Thymus (tissue), 11 donors: ENCODE data around the gene RAB27B. TPM values are rescaled to one million over a fixed set of nuclear protein-coding genes. Genes with fewer than 3 reads are reported as not detected.

Experiments
- DNase-seq, 9 donors: peaks; one replicate each; pipeline ENCODE4 v3.0.0-alpha.2; 2013; ENCODE audit warnings: low spot score in 9 of 9, low read depth in 6 of 9, missing footprints in 1 of 9
- H3K27ac ChIP-seq, 2 donors: one replicate each; pipeline ENCODE4 v1.5.1; 2013; ENCODE audit warnings: control low read depth in 1 of 2, low read depth in 1 of 2, low read length in 1 of 2, mild to moderate bottlenecking in 1 of 2, moderate library complexity in 1 of 2
- H3K27me3 ChIP-seq, 2 donors: one replicate each; pipeline ENCODE4 v1.5.1; 2013; ENCODE audit warnings: low read length in 1 of 2; ENCODE audit not compliant: control insufficient read depth in 2 of 2, insufficient read depth in 1 of 2
- H3K36me3 ChIP-seq, 2 donors: one replicate each; pipeline ENCODE4 v1.5.1; 2013; ENCODE audit warnings: low read length in 1 of 2, mild to moderate bottlenecking in 1 of 2, moderate library complexity in 1 of 2; ENCODE audit not compliant: control insufficient read depth in 2 of 2, insufficient read depth in 2 of 2
- H3K4me1 ChIP-seq, 2 donors: one replicate each; pipeline ENCODE4 v1.5.1; 2013; ENCODE audit warnings: low read length in 2 of 2; ENCODE audit not compliant: control insufficient read depth in 2 of 2, insufficient read depth in 2 of 2
- H3K4me3 ChIP-seq, 2 donors: one replicate each; pipeline ENCODE4 v1.5.1; 2013; ENCODE audit warnings: low read length in 2 of 2, control low read depth in 1 of 2, mild to moderate bottlenecking in 1 of 2
- H3K9me3 ChIP-seq, 2 donors: one replicate each; pipeline ENCODE4 v1.5.1; 2013; ENCODE audit warnings: low read length in 1 of 2, mild to moderate bottlenecking in 1 of 2; ENCODE audit not compliant: control insufficient read depth in 2 of 2, insufficient read depth in 1 of 2
- WGBS: extraction: QIAGEN DNeasy Blood & Tissue Kit; methylation state at CpG from one replicate; pipeline ENCODE4 v1.1.7; 2013; 5-methylcytosine and 5-hydroxymethylcytosine counted together
- polyA plus RNA-seq: library from polyadenylated mRNA; stranded (reverse); fragments of 200-250 nt; gene quantifications from one replicate; pipeline ENCODE4 v1.2.3, GENCODE V29; 2013
- total RNA-seq: library from RNA; stranded (reverse); fragments of 120-200 nt; gene quantifications from one replicate; pipeline ENCODE4 v1.2.4, GENCODE V29; 2013
- donor health status: healthy.

RAB27B gene
- total and polyA plus RNA-seq, 2 donors, result 1.5 to 1.7 TPM

DNA sequence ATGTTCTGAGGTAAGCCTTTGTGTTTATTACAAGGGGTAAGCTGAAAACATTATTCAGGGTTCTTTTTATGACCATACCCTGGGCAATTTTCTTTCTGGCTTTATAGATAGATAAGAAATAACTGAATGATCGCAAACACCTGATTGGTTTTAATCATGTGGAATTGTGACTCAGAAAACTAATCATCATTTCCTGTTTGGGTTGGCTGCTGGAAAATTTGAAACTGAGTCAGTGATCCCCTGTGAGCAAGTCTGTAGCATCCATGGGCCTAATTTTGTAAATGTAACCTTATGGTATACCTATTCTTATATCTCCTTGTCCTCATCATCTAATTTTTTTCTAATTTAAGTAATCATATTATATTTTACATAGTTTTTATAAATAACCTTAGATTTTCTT lies 96.7 kb downstream of the RAB27B start:
- H3K27ac ChIP-seq, result no peak overlapping the region
- no peaks in the 10 kb centered on the region for H3K36me3 ChIP-seq
- H3K4me3 ChIP-seq, result no peak overlapping the region
- no peaks in the 10 kb centered on the region for H3K4me1 ChIP-seq
- 99% methylated on average over 1 of the region's 1 CpG for WGBS
- H3K27me3 ChIP-seq, result no peaks in the 10 kb centered on the region
- no peak for DNase-seq
- H3K9me3 ChIP-seq, result no peaks in the 10 kb centered on the region

DNA sequence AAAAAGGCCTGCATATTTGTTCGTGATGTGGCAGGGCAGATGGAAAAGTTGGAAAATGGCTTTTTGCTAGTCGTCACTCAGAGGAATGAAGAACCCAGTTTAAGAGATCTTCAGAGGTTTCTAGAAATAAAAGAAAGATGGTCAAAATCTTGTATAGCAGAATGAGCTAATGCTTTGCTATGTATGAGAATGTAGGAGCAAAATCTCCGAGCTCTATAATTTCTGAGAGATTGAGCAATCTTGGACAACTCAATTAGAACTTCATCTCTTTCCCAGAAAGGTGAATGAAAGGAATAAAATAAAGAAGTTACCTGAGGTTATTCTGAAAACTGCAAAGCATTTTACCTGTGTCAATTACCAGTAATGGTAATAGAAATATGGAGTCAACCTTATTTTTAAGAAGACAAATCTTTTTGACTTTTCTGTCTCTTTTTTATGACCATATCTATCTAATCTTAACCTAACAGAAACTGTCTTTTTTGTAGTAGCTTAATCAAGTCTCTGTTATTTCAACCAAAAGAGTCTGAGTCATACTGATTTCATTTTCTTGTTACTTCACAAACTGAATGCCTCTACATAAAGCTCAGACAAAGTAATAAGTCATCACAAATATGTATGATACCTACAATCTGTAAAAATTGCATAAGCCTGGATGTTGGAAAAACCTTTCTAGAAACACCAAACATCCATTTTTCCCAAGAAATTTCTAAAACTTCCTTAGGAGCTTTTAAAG lies 98.5 kb downstream of the RAB27B start:
- H3K9me3 ChIP-seq, result no peaks in the 10 kb centered on the region
- no peaks in the 10 kb centered on the region for H3K36me3 ChIP-seq
- H3K27me3 ChIP-seq, result no peaks in the 10 kb centered on the region
- H3K4me1 ChIP-seq, result no peaks in the 10 kb centered on the region
- no peak overlapping the region for H3K4me3 ChIP-seq
- no peak for DNase-seq
- H3K27ac ChIP-seq, result no peak overlapping the region
- 95% methylated on average over 3 of the region's 3 CpGs for WGBS

DNA sequence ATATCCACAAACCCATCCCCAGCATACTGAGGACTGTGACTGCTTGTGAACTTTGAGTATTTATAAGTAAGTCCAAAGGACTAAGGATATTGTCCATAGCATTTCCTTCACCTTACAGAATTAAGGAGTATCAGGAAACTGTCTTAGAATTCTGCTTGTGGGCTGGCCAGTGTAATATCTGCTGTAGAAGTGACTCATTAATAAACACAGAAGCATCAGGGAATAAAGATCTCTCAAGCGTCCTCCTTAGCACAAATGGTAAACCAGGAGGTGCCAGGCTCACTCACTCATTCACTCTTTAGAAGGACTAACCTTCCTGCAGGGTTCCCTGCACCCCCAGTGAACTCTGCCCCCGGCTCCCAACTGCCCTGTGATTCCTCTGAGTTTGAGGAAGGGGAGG lies 100.0 kb downstream of the RAB27B start:
- WGBS, result over 99% methylated on average over 2 of the region's 2 CpGs
- no peaks in the 10 kb centered on the region for H3K9me3 ChIP-seq
- no peaks in the 10 kb centered on the region for H3K4me1 ChIP-seq

DNA sequence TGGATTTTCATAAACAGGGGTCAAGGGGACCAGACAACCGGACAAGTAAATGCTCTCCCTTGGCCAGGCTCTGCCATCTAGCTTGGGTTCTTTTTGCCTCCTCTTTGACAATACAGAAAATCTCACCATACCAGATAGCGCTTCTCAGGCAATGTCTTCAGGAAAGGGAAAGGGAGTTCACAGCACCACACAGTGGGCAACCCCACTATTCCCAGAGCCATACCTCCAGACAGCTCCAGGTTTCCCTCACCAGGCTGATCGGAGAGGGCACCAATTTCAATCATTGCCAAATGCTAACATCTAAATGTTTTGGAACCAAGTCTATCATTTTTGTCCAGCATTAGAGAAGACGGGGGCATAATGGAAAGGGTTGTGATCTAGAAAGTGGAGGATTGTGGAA lies 102.9 kb downstream of the RAB27B start:
- H3K27me3 ChIP-seq, result no peaks in the 10 kb centered on the region
- H3K4me1 ChIP-seq, result no peaks in the 10 kb centered on the region
- H3K9me3 ChIP-seq, result no peaks in the 10 kb centered on the region
- no peak overlapping the region for H3K4me3 ChIP-seq
- no peaks in the 10 kb centered on the region for H3K36me3 ChIP-seq
- WGBS, result 98% methylated on average over 4 of the region's 4 CpGs
- DNase-seq, result no peak
- H3K27ac ChIP-seq, result no peak overlapping the region

More for the DNA sequence above, 100.0 kb downstream of the RAB27B start:
- DNase-seq, result no peak
- H3K4me3 ChIP-seq, result no peak overlapping the region
- H3K27me3 ChIP-seq, result no peaks in the 10 kb centered on the region
- H3K27ac ChIP-seq, result no peak overlapping the region
- no peaks in the 10 kb centered on the region for H3K36me3 ChIP-seq

DNA sequence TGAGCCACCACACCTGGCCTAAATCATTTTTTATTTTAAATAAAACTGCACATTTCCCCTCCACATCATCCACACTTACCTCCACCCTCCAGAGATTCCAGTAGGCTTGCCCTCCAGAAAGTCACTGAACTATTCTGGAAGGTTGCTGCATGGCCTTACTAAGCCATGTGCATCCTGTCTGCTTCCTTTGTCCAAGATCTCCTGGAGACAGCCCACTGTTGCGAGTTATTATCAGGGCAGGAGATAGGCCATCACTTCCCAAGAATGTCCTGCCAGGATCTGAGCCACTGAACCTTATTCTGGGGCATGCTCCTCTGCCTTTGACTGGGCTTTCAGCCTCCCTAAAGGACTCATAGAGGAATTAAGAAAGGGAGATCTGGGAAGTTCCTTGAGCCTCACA lies 104.2 kb downstream of the RAB27B start:
- Histone ChIP-seq H3K4me1 (no peaks in the 10 kb centered on the region), H3K27ac (no peak overlapping the region), H3K36me3 (no peaks in the 10 kb centered on the region), H3K27me3 (no peaks in the 10 kb centered on the region), H3K4me3 (no peak overlapping the region), H3K9me3 (no peaks in the 10 kb centered on the region)
- 96% methylated on average over 1 of the region's 1 CpG for WGBS
- no peak for DNase-seq

DNA sequence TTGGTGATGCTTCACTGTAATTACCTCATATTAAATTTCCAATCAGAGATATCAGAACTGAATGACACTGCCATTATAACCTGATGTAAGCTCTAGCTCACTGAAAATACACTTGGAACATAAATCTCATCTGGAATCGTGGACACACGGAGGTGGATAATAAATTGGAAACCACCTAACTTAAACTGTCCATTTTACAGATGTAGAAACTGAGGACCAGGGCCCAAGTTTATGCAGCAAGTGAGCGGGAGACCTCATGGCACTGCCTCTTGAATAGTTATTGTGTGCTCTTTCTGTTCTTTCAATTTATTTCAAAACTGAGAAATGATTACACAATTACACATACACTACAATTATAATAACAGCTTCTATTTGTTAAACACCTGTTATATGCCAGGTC lies 110.2 kb downstream of the RAB27B start:
- no peaks in the 10 kb centered on the region for H3K4me1 ChIP-seq
- 96% methylated on average over 3 of the region's 3 CpGs for WGBS
- no peaks in the 10 kb centered on the region for H3K36me3 ChIP-seq
- H3K9me3 ChIP-seq, result no peaks in the 10 kb centered on the region
- no peak overlapping the region for H3K27ac ChIP-seq
- DNase-seq, result no peak
- no peak overlapping the region for H3K4me3 ChIP-seq
- H3K27me3 ChIP-seq, result no peaks in the 10 kb centered on the region

DNA sequence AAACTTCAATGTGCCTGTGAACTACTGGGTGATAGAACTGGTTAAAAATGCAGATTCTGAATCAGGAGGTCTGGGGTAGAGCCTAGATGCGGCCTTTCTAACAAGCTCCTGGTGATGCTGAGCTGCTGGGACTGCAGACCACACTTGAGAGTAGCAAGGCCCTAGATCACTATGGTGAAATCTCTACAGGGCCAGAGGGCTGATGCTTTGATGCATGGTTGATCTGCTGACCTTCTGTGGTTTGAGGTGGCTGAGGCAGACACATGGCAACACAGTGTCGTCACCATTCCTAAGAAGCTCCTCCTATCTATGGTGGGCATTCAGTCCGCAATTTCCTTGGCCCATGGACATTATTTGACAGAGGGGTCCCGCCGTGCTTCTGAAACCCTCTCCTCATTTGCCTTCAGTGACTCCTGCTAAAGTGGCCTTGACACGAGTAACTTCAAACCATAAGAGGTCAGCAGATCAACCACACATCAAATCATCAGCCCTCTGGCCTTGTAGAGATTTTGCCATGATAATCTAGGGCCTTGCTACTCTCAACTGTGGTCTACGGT lies 111.2 kb downstream of the RAB27B start:
- no peaks in the 10 kb centered on the region for H3K27me3 ChIP-seq
- H3K4me3 ChIP-seq, result no peak overlapping the region
- H3K27ac ChIP-seq, result no peak overlapping the region
- H3K9me3 ChIP-seq, result no peaks in the 10 kb centered on the region
- WGBS, result 96% methylated on average over 7 of the region's 7 CpGs
- no peaks in the 10 kb centered on the region for H3K36me3 ChIP-seq
- no peak for DNase-seq
- no peaks in the 10 kb centered on the region for H3K4me1 ChIP-seq

DNA sequence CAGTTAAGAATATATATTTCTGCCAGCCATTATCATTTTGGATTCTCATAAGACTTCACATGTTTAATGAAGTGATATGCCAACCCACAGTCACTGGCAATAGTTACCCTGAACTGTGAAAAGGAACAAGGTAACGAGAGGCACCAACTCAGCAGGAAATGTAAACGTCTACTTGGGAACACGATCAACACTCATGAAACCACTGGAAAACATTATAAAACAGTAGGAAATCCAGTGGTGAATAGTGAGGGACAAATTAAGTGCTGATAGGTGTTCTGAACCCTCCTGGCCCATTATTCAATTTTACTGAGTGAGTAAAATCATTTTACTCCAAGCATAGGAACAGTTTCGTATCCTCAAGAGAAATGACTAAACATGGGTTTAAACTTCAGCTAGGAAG lies 113.9 kb downstream of the RAB27B start:
- 97% methylated on average over 4 of the region's 4 CpGs for WGBS
- Histone ChIP-seq H3K4me1 (peaks cover 0 to 2% of the 10 kb centered on the region in 2 donors), H3K36me3 (no peaks in the 10 kb centered on the region), H3K27me3 (no peaks in the 10 kb centered on the region), H3K9me3 (no peaks in the 10 kb centered on the region), H3K27ac (no peak overlapping the region), H3K4me3 (no peak overlapping the region)
- DNase-seq, result no peak

DNA sequence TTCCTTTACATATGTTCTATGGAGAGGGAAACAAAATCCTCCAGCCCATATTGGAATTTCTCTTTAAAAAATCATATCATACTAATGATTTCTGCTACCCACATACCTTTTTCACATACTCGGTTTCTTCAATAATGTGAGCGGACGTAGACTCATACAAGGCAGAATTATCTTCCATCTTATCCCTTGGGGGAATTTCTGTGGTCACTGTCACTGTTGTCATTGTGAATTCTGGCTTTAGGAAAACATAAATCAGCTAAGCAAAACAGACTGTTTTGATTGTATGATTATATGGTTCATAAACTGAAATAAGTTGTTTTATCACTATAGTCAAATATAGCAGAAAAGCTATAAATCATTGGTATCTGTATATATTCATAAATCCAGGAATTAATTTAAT lies 114.3 kb downstream of the RAB27B start:
- DNase-seq, result no peak
- Histone ChIP-seq H3K27ac (no peak overlapping the region), H3K27me3 (no peaks in the 10 kb centered on the region), H3K9me3 (no peaks in the 10 kb centered on the region), H3K4me3 (no peak overlapping the region), H3K36me3 (no peaks in the 10 kb centered on the region), H3K4me1 (peaks cover 0 to 2% of the 10 kb centered on the region in 2 donors)
- 98% methylated on average over 3 of the region's 3 CpGs for WGBS
